HL-60/S4 treated with phorbol 12-myristate 13-acetate at 8.2 ng/mL for 4 days and 3 days (cell line): Measurements from ENCODE around the gene DNAJC11.

ENCODE experiments used
- in situ Hi-C: fragments of 300-500 bp; cut with MboI; formaldehyde crosslinking; loops from 2 replicates; pipeline ENCODE4 v1.15.0; 2022; ENCODE audit warnings: low sequenced_read_pairs

The DNAJC11 gene, protein sequence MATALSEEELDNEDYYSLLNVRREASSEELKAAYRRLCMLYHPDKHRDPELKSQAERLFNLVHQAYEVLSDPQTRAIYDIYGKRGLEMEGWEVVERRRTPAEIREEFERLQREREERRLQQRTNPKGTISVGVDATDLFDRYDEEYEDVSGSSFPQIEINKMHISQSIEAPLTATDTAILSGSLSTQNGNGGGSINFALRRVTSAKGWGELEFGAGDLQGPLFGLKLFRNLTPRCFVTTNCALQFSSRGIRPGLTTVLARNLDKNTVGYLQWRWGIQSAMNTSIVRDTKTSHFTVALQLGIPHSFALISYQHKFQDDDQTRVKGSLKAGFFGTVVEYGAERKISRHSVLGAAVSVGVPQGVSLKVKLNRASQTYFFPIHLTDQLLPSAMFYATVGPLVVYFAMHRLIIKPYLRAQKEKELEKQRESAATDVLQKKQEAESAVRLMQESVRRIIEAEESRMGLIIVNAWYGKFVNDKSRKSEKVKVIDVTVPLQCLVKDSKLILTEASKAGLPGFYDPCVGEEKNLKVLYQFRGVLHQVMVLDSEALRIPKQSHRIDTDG

DNA sequence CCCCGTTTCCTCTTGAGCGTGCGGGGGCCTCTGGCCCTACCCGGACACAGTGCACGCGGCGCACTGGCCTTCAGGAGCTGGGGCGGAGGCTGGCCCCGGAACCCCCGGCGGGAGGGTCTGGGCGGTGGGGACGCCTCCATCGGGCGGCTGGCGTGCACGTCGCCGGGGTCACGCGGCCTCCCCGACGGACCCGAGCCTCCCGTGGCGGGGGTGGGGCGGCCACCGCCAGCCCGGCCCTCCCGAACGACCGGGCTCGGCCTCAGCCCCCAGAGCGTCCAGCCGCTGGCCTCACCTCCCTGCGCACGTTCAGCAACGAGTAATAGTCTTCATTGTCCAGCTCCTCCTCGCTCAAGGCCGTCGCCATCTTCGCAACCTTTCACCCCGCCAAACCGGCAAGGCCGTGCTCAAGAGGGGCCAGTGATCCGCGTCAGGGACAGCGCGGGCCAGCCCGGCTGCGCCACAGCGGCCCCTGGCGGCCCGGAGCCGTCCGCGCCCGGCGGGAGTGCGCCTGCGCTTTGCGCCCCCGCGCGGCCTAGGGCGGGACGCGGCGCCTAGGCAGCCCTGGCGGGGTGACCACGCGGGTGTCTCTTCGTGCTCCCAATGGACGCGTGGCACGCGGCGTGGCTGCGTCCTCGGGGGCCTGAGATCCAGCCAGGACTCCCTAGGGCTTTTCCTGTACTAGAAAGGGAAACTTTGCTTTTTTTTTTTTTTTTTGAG, at the start of gene DNAJC11:
DNAJC11 (minus strand) TSS at position 380 of the 717 bp plus-strand sequence; CDS start at position 364, 16 bp downstream.
- in situ Hi-C loops = loop anchor here (25.0 kb wide), 3 partner anchors 361 to 936 kb away; no protein-coding TSS in a partner anchor

DNA sequence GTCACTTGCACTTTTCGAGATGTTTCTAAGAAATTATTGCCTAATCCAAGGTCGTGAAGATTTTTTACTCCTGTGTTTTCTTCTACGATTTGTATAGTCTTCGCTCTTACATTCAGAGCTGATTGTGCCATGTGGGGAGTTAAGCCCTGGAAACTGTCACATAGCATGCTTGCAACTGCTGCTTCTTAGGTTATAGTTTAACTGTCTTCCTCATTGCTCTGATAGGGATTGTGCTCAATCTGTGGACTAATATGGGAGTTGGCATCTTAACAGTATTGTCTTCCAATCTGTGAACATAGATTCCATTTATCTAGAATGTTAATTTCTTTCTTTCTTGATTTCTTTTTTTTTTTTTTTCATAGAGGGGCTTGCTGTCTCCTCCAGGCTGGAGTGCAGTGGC, 48.9 kb upstream of the DNAJC11 start:
- in situ Hi-C loops = no loop called here

DNA sequence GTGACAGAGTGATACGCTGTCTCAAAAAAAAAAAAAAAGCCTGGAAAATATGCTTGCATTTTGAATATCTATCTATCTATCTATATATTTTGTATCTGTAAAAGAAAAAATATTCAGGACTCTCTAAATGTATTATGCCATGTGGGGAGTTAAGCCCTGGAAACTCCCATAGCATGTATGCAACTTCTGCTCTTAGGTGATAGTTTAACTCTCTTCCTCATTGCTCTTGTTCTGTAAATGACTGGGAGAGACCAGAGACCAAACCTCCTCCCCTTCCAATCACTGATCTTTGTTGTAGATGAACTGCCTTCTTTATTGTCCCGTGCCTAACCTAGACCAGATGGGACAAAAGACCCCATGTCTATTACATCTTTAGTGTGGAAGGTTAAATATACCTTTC, 46.1 kb upstream of the DNAJC11 start:
- in situ Hi-C loops = loop anchor here (25.0 kb wide), 1 partner anchor 140 kb away; no protein-coding TSS in a partner anchor

DNA sequence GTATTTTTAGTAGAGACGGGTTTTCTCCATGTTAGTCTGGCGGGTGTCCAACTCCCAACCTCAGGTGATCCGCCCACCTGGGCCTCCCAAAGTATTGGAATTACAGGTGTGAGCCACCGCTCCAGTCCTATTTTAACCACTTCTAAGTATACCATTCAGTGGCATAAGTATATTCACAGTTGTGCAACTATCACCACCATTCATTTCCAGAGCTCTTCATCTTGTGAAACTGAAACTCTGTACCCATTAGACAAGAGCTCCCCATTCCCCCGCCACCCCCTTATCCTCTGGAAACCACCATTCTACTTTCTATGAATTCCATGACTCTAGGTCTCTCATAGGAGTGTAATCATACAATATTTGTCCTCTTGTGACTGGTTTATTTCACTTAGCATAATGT, 43.5 kb upstream of the DNAJC11 start:
- in situ Hi-C loops = loop anchor here (25.0 kb wide), 1 partner anchor 142 kb away; no protein-coding TSS in a partner anchor

DNA sequence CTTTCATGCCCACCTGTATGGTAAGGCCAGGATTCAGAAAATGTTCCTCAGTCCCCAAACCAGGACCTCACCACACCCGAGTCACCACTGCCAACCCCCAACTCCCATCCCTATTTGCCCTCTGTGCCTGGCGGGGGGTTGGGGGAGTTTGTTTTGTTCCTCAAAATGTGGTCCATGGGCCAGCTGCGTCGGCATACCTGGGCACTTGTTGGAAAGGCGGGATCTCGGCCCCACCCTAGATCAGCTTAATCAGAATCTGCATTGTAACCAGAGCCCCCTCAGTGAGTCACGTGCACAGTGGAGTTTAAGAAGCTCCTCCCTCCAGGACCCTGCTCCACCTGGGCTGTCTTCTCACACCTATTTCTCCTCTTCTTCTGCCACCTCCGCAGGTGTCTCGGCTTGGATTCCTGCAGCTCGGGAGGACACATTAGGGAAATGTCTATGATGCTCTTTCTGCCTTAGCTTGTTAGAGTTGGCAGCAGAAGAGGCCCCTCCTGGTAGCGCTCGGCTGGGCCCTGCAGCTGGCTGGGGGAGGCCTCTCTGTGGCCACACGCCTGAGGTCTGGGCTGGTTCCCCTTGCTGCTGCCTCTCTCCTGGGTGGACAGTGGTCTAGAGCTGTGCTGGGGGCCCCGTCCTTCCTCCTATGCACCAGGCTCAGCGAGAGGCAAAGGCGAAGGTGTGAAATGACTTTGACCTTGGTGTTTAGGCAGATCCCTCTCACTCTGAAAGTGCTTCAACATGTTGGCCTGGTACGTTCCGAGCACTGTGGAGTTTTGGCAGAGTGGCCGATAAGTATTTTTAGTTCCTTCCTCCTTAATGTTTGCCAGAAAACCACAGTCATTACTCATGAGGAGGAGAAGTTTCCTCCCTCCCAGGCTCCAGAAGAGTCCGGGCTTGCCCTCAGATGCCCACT, 41.8 kb upstream of the DNAJC11 start:
- in situ Hi-C loops = loop anchor here (25.0 kb wide), 1 partner anchor 144 kb away; no protein-coding TSS in a partner anchor

DNA sequence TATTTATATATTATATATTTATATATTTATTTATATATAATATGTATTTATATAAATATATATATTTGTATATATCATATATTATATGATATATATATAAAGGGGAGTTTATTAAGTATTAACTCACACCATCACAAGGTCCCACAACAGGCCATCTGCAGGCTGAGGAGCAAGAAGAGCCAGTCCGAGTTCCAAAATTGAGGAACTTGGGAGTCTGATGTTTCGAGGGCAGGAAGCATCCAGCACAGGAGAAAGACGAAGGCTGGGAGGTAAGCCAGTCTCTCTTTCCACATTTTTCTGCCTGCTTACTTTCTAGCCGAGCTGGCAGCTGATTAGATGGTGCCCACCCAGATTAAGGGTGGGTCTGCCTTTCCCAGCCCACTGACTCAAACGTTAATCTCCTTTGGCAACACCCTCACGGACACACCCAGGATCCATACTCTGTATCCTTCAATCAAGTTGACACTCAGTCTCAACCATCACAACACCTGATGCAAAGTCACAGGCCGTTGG, 41.1 kb upstream of the DNAJC11 start:
- in situ Hi-C loops = loop anchor here (25.0 kb wide), 1 partner anchor 145 kb away; no protein-coding TSS in a partner anchor

DNA sequence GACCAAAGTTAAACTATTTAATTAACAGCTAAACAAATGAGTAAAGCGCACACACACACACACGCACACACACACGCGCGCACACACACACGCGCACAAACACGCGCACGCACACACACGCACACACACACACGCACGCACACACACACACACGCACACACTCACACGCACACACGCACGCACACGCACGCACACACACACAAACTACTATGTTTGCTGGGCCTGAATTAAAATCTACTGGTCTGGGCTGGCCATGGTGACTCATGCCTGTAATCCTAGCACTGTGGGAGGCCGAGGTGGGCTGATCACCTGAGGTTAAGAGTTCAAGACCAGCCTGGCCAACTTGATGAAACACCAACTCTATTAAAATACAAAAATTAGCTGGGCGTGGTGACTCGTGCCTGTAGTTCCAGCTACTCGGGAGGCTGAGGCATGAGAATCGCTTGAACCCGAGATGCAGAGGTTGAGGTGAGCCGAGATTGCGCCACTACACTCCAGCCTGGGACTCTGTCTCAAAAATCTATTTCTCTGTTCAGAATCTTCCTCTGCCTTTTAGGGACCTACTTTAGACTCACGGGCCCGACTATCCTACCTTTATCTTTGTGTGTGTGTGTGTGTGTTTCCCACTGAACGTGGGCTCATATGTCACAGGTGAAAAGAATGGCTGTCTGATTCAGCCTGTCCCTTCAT, 37.5 kb upstream of the DNAJC11 start:
- in situ Hi-C loops = loop anchor here (25.0 kb wide), 1 partner anchor 148 kb away; no protein-coding TSS in a partner anchor

DNA sequence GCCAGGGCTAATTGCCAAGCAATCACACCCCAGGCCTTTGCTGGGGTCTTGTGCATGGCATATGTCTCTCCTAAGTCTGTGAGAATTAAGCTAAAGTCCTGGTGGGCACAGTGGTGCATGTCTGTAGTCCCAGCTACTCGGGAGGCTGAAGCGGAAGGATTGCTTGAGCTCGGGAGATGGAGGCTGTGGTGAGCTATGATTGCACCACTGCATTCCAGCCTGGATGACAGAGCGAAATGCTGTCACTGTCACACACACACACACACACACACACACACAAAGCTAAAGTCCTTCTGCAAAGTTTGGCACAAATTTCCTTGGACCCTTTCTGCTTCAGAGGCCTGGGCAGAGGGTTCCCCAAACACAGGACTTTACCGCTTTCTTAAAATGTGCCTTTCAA, 31.3 kb upstream of the DNAJC11 start:
- in situ Hi-C loops = loop anchor here (25.0 kb wide), 1 partner anchor 154 kb away; no protein-coding TSS in a partner anchor

DNA sequence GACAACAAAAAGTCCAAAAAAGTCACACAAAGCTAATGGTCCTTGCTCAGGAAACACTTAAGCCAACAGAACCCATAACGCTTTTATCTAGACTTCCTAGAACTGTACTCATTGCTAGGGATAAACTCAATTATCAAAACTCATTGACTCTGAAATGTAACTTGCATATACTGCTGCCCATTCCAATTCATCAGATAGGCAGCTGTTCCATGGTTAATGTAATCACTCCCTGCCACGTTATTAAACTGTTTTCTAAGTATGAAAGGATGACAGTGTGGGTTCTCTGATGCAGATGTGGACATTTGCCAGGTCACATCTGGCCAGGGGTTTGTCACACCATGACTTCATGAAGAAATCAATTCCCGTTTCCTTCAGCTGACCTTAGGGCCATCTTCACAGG, 30.3 kb upstream of the DNAJC11 start:
- in situ Hi-C loops = loop anchor here (25.0 kb wide), 1 partner anchor 155 kb away; no protein-coding TSS in a partner anchor

DNA sequence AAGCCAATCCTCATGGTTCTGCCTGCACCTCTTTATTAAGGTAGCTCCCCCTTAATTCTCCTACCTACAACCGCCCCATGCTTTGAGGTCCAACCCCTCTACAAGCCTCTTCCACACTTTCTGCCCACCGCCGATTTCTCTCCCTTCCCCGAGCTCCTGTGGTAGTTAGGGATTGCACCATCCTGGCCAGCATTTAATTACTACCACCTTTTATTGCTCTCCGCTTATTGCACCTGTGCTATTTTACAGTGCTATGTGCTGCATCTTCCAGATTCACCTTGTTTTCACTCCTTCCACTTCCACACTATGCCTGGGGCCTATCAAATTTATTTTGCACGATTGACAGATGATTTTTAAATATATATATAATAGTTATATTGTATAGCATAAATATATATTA, 29.3 kb upstream of the DNAJC11 start:
- in situ Hi-C loops = loop anchor here (25.0 kb wide), 1 partner anchor 156 kb away; no protein-coding TSS in a partner anchor

DNA sequence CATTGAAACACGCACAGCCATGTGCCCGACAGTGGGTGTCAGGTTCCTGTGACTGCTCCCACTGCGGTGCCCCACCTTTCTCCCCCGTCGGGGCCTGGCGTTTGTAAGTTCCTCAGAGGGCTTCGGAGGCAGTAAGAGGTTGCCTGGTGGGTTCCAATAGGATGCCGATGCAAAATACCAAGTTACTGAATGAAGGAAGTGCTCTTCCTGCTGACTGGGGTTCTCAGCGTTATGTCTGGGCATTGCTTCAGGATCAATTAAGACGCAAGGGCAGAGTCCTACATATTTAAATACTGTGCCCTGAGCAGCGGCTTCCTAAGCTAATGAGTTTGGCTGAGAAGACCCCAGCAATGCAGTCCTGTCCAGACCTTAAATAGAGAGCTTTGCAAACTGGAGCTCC, 28.9 kb upstream of the DNAJC11 start:
- in situ Hi-C loops = loop anchor here (25.0 kb wide), 1 partner anchor 157 kb away; no protein-coding TSS in a partner anchor

DNA sequence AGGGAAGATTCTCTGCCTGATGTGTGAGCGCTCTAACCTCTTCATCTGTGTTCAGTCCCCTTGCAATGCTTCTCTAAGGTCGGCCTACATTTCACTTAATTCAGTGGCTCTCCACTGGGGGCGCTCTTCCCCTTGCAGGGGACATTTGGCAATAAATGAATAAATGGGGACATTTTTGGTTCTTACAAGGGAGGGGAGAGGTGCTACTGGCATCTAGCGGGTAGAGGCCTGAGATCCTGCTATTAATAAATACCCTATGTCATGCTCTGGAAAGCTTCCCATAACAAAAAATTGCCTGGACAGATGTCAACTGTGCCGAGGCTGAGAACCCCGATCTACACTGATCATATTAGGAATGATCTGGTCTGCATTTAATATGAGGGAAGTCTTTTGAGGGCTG, 25.9 kb upstream of the DNAJC11 start:
- in situ Hi-C loops = loop anchor here (25.0 kb wide), 1 partner anchor 160 kb away; no protein-coding TSS in a partner anchor

DNA sequence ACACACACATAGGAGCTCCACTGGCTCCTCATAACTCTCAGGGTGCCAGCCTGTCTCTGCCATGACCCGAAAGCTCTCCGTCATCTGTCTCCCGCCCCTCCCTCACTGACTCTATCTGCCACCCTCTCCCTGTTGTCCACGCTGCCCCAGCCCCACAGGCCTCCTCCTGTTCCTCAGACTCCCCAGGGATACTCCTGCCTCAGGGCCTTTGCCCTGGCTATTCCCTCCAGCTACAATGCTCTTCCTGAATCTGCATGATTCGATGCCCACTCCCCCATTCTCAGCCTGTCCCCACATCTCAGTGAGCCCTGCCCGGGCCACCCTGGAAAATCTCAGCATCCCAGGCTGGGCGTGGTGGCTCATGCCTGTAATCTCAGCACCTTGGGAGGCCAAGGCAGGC, 24.6 kb upstream of the DNAJC11 start:
- in situ Hi-C loops = loop anchor here (25.0 kb wide), 1 partner anchor 161 kb away; no protein-coding TSS in a partner anchor

DNA sequence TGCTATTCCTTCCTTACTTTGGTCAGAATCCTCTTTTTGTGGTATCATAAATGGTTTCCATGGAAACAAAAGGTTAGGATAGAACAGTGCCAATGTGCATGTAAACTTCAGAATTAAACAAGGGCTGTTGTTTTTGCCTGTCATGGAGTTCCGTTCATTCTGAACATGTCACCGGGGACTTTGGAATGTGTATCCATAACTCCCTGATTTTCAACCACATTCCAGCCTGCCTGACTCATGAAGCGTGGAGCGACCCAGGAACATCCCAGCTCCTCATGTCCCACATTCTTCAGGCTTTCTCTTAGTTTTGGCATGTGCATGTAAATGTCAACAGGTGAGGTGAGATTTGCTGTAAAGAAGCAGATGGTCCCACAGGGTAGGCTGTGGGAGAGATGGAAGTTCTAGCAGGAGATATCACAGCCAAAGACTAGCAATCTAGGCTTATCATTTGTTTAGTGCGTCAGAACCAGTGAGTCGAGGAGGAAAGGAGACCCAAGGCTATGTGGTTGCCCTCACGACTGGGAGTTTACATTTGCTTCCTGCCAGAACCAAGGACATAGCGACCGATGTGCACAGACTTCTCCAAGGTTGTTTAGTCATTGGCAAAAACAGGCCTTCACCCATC, 23.0 kb upstream of the DNAJC11 start:
- in situ Hi-C loops = loop anchor here (25.0 kb wide), 4 partner anchors 163 to 913 kb away; no protein-coding TSS in a partner anchor

DNA sequence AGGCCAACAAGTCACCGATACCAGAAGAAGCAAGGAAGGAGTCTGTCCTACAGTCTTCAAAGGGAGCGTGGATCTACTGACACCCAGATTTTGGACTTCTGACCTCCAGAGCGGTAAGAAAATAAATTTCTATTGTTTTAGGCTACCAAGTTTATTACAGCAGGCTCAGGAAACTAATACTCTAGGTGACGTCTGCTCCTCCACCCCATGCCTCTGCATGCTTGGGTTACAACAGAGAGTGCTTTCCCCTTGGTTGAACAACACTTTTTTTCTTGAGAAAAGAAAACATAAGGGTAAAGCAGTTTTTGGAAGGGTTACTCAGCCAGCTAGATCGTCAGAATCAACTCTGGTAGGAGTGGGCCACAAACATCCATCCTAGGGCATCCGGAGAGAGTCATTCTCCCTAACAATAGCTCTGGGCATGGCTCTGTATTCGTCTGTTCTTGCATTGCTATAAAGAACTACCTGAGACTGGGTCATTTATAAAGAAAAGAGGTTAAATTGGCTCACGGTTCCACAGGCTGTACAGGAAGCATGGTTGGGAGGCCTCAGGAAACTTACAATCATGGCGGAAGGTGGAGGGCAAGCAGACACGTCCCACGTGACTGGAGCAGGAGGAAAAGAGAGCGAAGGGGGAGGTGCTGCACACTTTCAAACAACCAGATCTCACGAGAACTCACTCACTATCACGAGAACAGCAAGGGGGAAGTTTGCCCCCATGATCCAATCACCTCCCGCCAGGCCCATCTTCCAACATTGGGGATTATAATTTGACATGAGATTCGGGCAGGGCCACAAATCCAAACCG, 22.2 kb upstream of the DNAJC11 start:
- in situ Hi-C loops = loop anchor here (25.0 kb wide), 3 partner anchors 338 to 913 kb away; no protein-coding TSS in a partner anchor

DNA sequence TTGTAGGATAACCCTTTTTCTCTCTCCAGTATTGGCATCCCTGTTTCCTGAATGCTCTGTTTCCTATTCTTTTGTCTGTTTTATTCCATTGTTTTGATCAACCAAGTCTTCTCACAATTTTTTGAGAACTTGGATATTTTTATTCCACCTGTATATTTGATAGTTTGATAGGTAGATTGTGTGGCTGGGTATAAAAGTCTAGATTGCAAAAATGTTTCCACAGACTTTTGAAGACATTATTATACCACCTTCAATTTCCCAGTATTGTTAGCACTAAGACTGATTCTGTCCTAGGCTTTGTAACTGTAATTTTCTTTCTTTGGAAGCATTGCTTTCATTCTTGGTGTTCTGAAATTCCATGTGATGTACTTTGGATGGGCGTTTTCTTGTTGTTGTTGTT, 9.6 kb upstream of the DNAJC11 start:
- in situ Hi-C loops = loop anchor here (25.0 kb wide), 3 partner anchors 351 to 926 kb away; no protein-coding TSS in a partner anchor

DNA sequence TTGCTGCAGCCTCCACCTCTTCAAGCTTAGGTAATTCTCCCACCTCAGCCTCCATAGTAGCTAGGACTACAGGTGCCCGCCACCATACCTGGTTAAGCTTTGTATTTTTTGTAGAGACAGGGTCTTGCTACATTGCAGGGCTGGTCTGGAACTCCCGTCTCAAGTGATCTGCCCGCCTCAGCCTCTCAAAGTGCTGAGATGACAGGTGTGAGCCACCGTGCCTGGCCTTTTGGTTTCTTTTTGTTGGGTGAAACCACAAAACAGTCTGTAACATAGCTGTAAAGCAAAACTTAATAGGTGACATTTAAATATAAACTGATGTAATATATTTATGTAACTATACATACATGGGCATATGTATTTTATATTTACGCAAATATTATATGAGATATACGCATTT, 3.1 kb upstream of the DNAJC11 start:
- in situ Hi-C loops = loop anchor here (25.0 kb wide), 3 partner anchors 358 to 933 kb away; no protein-coding TSS in a partner anchor
